HuH-7 (cell line): ENCODE results near the gene FZD4.
"Not testable (repeated sequence)": the region's sequence is repeated elsewhere in the genome, so short reads cannot be mapped to it uniquely, and the experiment has no call there.

Experiments used
- DNase-seq: peaks from one replicate; pipeline ENCODE4 v3.0.0; 2011; ENCODE audit warnings: low spot score

FZD4 gene

GRCh38 chr11:86937193-86937806 is 17.9 kb downstream of the FZD4 start:
- DNase-seq: not testable (repeated sequence)

- no peak for DNase-seq
These were observed 20.1 kb downstream of the FZD4 start for GRCh38 chr11:86934926-86935579.

GRCh38 chr11:86934582-86934900 is 20.7 kb downstream of the FZD4 start:
- DNase-seq: no peak

GRCh38 chr11:86933891-86934581 is 21.2 kb downstream of the FZD4 start:
- DNase-seq: no peak

- no peak for DNase-seq
These were observed 22.0 kb downstream of the FZD4 start for GRCh38 chr11:86932924-86933875.

GRCh38 chr11:86932259-86932585 is 23.0 kb downstream of the FZD4 start:
- DNase-seq: no peak

- DNase-seq: no peak
These were observed 23.5 kb downstream of the FZD4 start for GRCh38 chr11:86931548-86932258.

- DNase-seq: no peak
These were observed 24.1 kb downstream of the FZD4 start for GRCh38 chr11:86930957-86931547.

GRCh38 chr11:86926975-86927374 is 28.2 kb downstream of the FZD4 start:
- DNase-seq: no peak

GRCh38 chr11:86923999-86924766 is 31.0 kb downstream of the FZD4 start:
- peak; percentile 52 for DNase-seq

- no peak for DNase-seq
These were observed 33.0 kb downstream of the FZD4 start for GRCh38 chr11:86922225-86922624.

- DNase-seq: peak; percentile 40
These were observed 35.5 kb downstream of the FZD4 start for GRCh38 chr11:86919557-86920210.

GRCh38 chr11:86918973-86919372 is 36.2 kb downstream of the FZD4 start:
- DNase-seq: no peak

GRCh38 chr11:86918496-86918895 is 36.7 kb downstream of the FZD4 start:
- no peak for DNase-seq

GRCh38 chr11:86917589-86917988 is 37.6 kb downstream of the FZD4 start:
- no peak for DNase-seq

GRCh38 chr11:86916330-86916729 is 38.9 kb downstream of the FZD4 start:
- no peak for DNase-seq

- DNase-seq: not testable (repeated sequence)
These were observed 39.3 kb downstream of the FZD4 start for GRCh38 chr11:86915850-86916249.

GRCh38 chr11:86914865-86915519 is 40.2 kb downstream of the FZD4 start:
- no peak for DNase-seq

- DNase-seq: no peak
These were observed 43.0 kb downstream of the FZD4 start for GRCh38 chr11:86912238-86912637.

- no peak for DNase-seq
These were observed 44.6 kb downstream of the FZD4 start for GRCh38 chr11:86910592-86910991.
